Activated CD4-positive, alpha-beta memory T cell treated with anti-CD3 and anti-CD28 coated beads for 36 hours (primary cell): Measurements from ENCODE around the gene RPP38. TPM values are rescaled to one million over a fixed set of nuclear protein-coding genes. Genes with fewer than 3 reads are reported as not detected.
A peak's percentile ranks its signal among the peaks of the same experiment; 100 is the strongest.

Experiments
- CTCF ChIA-PET: fragments of 350-600 bp; sonication (Branson Sonifier 250); formaldehyde crosslinking; loops from one replicate; lab custom pipeline; 2021; ENCODE audit warnings: antibody characterized with exemption, inconsistent platforms; lab: Charles Lee
- POLR2A ChIA-PET: fragments of 350-600 bp; sonication (Branson Sonifier 250); formaldehyde crosslinking; loops from one replicate; lab custom pipeline; 2021; ENCODE audit warnings: antibody characterized with exemption; lab: Charles Lee
- DNase-seq: peaks from one replicate; pipeline ENCODE4 v3.0.0-alpha.2; 2020
- H3K27ac Mint-ChIP-seq: one replicate; pipeline ENCODE4 v1.8.0; 2021; ENCODE audit warnings: mixed read lengths
- H3K27me3 Mint-ChIP-seq: one replicate; pipeline ENCODE4 v1.8.0; 2021; ENCODE audit warnings: mixed read lengths
- H3K36me3 Mint-ChIP-seq: one replicate; pipeline ENCODE4 v1.8.0; 2021; ENCODE audit warnings: mixed read lengths
- H3K4me1 Mint-ChIP-seq: one replicate; pipeline ENCODE4 v1.8.0; 2021; ENCODE audit warnings: low read depth, mixed read lengths
- H3K4me3 Mint-ChIP-seq: one replicate; pipeline ENCODE4 v1.8.0; 2021; ENCODE audit warnings: mild to moderate bottlenecking, mixed read lengths
- H3K9me3 Mint-ChIP-seq: one replicate; pipeline ENCODE4 v1.8.0; 2021; ENCODE audit warnings: mixed read lengths
- intact Hi-C: fragments of 100-400 bp; cut with micrococcal nuclease; formaldehyde crosslinking; loops from one replicate; pipeline ENCODE4 v1.15.1; 2023
- total RNA-seq, 2 experiments: library from RNA; stranded (reverse); gene quantifications; one replicate each; pipeline ENCODE4 v1.2.3, GENCODE V29; 2021

The RPP38 gene
- total RNA-seq, 2 experiments from 2014 or later: 18.3 to 19.2 TPM

DNA sequence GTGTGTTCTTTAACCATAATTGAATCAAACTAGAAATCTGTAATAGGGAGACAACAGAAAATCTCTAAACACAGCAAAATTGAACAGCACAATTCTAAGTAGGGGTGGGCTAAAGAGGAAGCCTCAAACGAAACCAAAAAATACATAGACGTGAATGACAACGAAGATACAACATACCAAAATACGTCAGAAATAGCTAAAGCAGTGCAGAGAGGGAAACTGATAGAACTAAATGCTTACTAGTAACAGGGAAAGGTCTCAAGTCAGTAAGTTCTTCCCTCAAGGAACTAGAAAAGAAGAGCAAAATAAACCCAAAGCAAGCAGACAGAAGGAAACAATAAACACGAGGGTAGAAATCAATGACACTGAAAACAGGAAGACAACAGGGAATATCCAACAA, 19.1 kb downstream of the RPP38 start:
- H3K9me3 Mint-ChIP-seq: no peaks in the 10 kb centered on the region
- H3K4me3 Mint-ChIP-seq: no peak overlapping the region
- peaks cover 6% of the 10 kb centered on the region for H3K4me1 Mint-ChIP-seq
- POLR2A ChIA-PET: no interaction called here
- peaks cover 33% of the 10 kb centered on the region for H3K36me3 Mint-ChIP-seq
- intact Hi-C loops: no loop called here
- H3K27ac Mint-ChIP-seq: no peak overlapping the region
- H3K27me3 Mint-ChIP-seq: no peaks in the 10 kb centered on the region
- CTCF ChIA-PET: interaction anchor here (1.0 kb wide), 1 partner anchor 579 kb away, joined by 5 read pairs; no protein-coding TSS in a partner anchor
- DNase-seq: no peak

DNA sequence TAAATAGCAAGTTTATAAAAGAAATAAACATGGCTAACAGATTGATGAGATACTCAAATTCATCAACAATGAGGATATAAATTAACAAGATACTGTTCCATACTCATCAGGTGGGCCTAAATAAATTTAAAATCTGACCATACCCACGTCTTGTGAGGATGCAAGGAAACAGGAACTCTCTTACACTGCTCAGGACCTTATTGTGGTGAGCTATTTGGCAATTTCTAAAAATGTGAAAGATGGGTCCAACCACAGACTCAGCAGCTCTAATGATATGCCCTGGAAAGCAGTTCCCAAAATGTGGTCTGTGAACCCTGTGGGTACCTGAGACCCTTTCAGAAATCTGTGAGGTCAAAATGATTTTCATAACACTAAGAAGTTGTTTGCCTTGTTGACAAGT, 21.5 kb downstream of the RPP38 start:
- CTCF ChIA-PET: no interaction called here
- intact Hi-C loops: no loop called here
- H3K4me3 Mint-ChIP-seq: no peak overlapping the region

DNA sequence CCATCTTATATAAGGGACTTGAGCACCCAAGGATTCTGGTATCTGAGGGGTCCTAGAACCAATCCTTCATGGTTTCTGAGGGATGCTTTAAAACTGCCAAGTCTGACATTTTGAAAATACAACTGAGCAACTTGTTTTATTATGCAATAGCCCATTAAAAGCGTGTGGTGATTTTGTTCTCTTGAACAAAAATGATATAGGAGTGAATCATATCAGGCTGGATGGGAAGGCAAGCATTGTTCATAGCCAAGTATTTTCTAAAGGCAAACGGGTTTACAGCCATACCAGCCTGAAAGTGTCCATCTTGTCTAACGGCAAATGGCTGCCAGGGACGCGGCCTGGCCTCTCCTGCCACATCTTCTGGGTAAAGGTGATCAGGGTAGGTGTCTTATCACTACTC, 23.4 kb downstream of the RPP38 start:
- no peak overlapping the region for H3K27ac Mint-ChIP-seq
- CTCF ChIA-PET: interaction anchor here (5.1 kb wide), 1 partner anchor 14 kb away, joined by 23 read pairs; no protein-coding TSS in a partner anchor
- H3K27me3 Mint-ChIP-seq: no peaks in the 10 kb centered on the region
- H3K36me3 Mint-ChIP-seq: peaks cover 33% of the 10 kb centered on the region
- POLR2A ChIA-PET: no interaction called here
- intact Hi-C loops: loop anchor here (10.0 kb wide), 1 partner anchor 254 kb away; the partner anchor contains the start of gene FAM171A1
- DNase-seq: no peak
- peaks cover 32% of the 10 kb centered on the region for H3K4me1 Mint-ChIP-seq
- no peaks in the 10 kb centered on the region for H3K9me3 Mint-ChIP-seq
- no peak overlapping the region for H3K4me3 Mint-ChIP-seq

More for the DNA sequence above, 21.5 kb downstream of the RPP38 start:
- H3K36me3 Mint-ChIP-seq: peaks cover 29% of the 10 kb centered on the region
- no peak overlapping the region for H3K27ac Mint-ChIP-seq
- no peak for DNase-seq
- no peaks in the 10 kb centered on the region for H3K27me3 Mint-ChIP-seq
- H3K9me3 Mint-ChIP-seq: no peaks in the 10 kb centered on the region
- POLR2A ChIA-PET: no interaction called here
- H3K4me1 Mint-ChIP-seq: peaks cover 18% of the 10 kb centered on the region

DNA sequence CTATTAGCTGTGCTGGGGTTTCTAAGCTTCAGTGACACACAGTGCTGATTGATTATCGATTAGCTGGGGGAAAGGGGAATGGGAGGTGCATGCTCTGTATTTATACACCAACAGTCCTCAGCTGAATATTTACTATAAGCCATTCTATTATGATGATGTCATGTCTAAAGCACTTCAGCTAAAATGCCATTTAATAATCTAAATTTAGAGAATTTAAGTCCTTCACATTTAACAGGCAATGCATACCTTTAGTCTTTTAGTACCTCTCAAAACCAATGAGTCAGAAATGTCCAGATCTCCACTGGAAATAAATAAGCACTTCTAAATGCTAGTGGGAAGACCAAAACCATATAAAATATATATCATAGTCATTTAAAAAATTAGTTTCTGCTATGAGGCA, 24.6 kb downstream of the RPP38 start:
- intact Hi-C loops: loop anchor here (10.0 kb wide), 1 partner anchor 253 kb away; the partner anchor contains the start of gene FAM171A1
- Mint-ChIP-seq H3K9me3 (no peaks in the 10 kb centered on the region), H3K36me3 (peaks cover 40% of the 10 kb centered on the region), H3K27me3 (no peaks in the 10 kb centered on the region), H3K27ac (no peak overlapping the region), H3K4me3 (no peak overlapping the region), H3K4me1 (peaks cover 32% of the 10 kb centered on the region)
- CTCF ChIA-PET: interaction anchor here (1.1 to 5.1 kb wide), 3 partner anchors 8 to 21 kb away, joined by 5 to 23 read pairs (median 7); no protein-coding TSS in a partner anchor
- POLR2A ChIA-PET: interaction anchor here (0.8 to 3.1 kb wide), 3 partner anchors 21 to 46 kb away, joined by 3 to 30 read pairs (median 10); partner anchors contain the start of genes NMT2 and RPP38
- no peak for DNase-seq

DNA sequence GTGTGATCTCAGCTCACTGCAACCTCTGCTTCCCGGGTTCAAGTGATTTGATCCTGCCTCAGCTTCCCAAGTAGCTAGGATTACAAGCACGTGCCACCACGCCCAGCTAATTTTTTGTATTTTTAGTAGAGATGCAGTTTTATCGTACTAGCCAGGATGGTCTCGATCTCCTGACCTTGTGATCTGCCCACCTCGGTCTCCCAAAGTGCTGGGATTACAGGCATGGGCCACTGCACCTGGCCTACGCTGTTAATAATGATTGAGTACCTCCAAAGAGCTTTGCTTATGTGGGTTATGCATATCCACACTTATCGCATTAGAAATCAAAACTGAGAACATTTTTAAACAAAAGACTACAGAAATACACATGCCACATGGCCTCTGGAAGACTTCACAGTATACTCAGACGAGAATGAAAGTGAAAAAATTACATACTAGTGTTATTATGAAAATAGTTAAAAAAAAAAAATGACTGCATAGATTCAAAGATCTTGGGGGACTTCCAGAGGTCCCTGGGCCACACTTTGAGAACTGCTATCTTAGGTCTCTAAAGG, 25.4 kb downstream of the RPP38 start:
- Mint-ChIP-seq H3K27me3 (no peaks in the 10 kb centered on the region), H3K36me3 (peaks cover 41% of the 10 kb centered on the region), H3K27ac (peak overlapping the region; percentile 92), H3K9me3 (no peaks in the 10 kb centered on the region), H3K4me1 (peaks cover 32% of the 10 kb centered on the region), H3K4me3 (peak overlapping the region; percentile 53)
- CTCF ChIA-PET: interaction anchor here (1.1 to 5.1 kb wide), 7 partner anchors 9 to 47 kb away, joined by 3 to 23 read pairs (median 5); partner anchors contain the start of gene NMT2
- intact Hi-C loops: loop anchor here (1.0 to 10.0 kb wide), 6 partner anchors 19 to 252 kb away; partner anchors contain the start of genes FAM171A1, MEIG1 and RPP38
- POLR2A ChIA-PET: interaction anchor here (0.8 to 3.1 kb wide), 5 partner anchors 15 to 45 kb away, joined by 3 to 30 read pairs (median 9); partner anchors contain the start of genes NMT2 and RPP38
- peak; percentile 45 for DNase-seq

DNA sequence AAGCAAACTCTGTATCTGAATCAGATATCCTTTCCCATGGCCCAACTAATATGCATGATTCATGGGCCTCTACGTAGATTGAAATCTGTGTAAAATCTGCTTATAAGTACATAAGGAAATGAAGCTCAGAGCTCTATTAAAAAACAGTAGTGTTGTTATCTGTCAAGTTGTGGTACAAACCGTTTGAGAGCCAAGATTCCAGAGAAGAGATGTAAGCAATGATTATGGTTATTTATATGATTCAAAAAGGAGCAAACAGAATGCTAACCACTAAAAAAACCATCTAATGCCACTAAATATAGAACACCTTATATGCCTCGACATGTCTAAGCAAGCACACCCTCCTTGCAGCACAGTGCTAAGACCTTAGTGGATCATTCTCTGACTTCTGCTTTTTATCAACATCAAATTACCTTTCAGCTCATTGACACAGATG, 26.6 kb downstream of the RPP38 start:
- Mint-ChIP-seq H3K9me3 (no peaks in the 10 kb centered on the region), H3K36me3 (peaks cover 45% of the 10 kb centered on the region), H3K4me3 (peak overlapping the region; percentile 27), H3K27me3 (no peaks in the 10 kb centered on the region), H3K27ac (peak overlapping the region; percentile 90), H3K4me1 (peaks cover 32% of the 10 kb centered on the region)
- CTCF ChIA-PET: interaction anchor here (1.1 to 5.1 kb wide), 7 partner anchors 14 to 286 kb away, joined by 3 to 23 read pairs (median 4); partner anchors contain the start of genes CDNF, HSPA14, MSANTD7 and NMT2
- no peak for DNase-seq
- POLR2A ChIA-PET: interaction anchor here (0.7 to 3.1 kb wide), 7 partner anchors 14 to 1905 kb away, joined by 3 to 30 read pairs (median 9); partner anchors contain the start of genes MEIG1, NMT2 and RPP38
- intact Hi-C loops: loop anchor here (1.0 to 10.0 kb wide), 6 partner anchors 18 to 251 kb away; partner anchors contain the start of genes FAM171A1, MEIG1 and RPP38

DNA sequence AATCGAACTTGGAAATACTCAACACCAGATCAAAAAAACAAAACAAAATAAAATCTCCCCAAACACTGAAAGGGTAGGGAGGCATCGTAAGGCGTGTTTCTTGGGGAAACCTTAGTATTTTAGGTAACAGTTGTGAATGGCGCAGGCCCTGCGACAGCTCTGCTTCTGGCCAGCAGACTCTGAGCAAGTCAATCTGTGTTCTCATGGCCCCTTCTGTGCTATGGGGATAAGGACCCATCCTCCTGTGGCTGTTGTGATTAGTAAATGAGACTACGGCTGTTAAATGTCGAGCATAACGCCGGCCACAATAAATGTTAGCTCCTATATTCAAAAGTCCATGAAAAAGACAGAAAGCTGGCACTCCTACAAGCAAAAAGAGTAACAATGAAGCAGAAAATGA, 27.0 kb downstream of the RPP38 start:
- peak overlapping the region; percentile 27 for H3K4me3 Mint-ChIP-seq
- CTCF ChIA-PET: interaction anchor here (1.1 to 5.1 kb wide), 7 partner anchors 14 to 286 kb away, joined by 3 to 23 read pairs (median 4); partner anchors contain the start of genes CDNF, HSPA14, MSANTD7 and NMT2
- H3K9me3 Mint-ChIP-seq: no peaks in the 10 kb centered on the region
- H3K36me3 Mint-ChIP-seq: peaks cover 40% of the 10 kb centered on the region
- H3K27me3 Mint-ChIP-seq: no peaks in the 10 kb centered on the region
- peak overlapping the region; percentile 90 for H3K27ac Mint-ChIP-seq
- DNase-seq: no peak
- peaks cover 33% of the 10 kb centered on the region for H3K4me1 Mint-ChIP-seq
- intact Hi-C loops: loop anchor here (10.0 kb wide), 1 partner anchor 251 kb away; the partner anchor contains the start of gene FAM171A1
- POLR2A ChIA-PET: interaction anchor here (0.7 to 3.1 kb wide), 6 partner anchors 13 to 1905 kb away, joined by 3 to 30 read pairs (median 10); partner anchors contain the start of genes MEIG1, NMT2 and RPP38

DNA sequence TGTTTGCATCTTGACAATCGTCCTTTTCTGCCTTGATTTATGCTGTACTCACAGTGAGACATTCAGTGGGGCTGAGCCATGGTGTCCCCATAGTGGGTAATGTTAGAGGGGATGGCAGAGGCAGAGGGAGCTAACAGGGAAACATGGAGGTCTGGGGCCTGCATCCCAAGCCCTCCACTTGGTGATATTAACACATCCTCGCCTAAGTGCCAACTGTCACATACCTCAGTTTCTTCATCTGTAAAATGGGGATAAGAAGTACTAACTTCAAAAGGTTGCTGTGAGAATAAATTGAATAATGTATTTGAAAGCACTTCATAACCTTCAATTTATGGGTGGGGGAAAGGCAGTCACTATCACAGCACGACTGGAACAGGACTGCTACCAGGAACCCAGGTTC, 27.8 kb downstream of the RPP38 start:
- Mint-ChIP-seq H3K27ac (no peak overlapping the region), H3K4me3 (no peak overlapping the region), H3K4me1 (peaks cover 36% of the 10 kb centered on the region), H3K27me3 (no peaks in the 10 kb centered on the region), H3K9me3 (no peaks in the 10 kb centered on the region), H3K36me3 (peaks cover 34% of the 10 kb centered on the region)
- POLR2A ChIA-PET: no interaction called here
- CTCF ChIA-PET: interaction anchor here (1.6 to 5.1 kb wide), 2 partner anchors 17 to 19 kb away, joined by 4 to 23 read pairs; no protein-coding TSS in a partner anchor
- intact Hi-C loops: loop anchor here (10.0 kb wide), 1 partner anchor 250 kb away; the partner anchor contains the start of gene FAM171A1
- no peak for DNase-seq

DNA sequence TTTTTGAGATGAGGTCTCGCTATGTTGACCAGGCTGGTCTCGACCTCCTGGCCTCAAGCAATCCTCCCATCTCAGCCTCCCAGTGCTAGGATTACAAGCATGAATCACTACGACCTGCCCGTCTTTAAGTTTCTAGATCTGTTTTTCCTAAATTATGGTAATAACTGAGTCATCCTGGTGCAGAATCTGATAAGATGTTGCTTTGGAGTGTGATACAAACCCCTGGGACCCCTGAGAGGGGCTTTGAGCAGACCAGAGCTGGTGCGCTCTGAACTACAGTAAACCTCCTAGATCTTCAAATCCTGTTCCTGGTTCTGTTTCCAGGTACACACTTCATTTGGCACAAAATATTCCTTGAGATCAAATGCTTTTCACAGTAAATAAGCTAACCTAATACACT, 34.2 kb downstream of the RPP38 start:
- H3K9me3 Mint-ChIP-seq: no peaks in the 10 kb centered on the region
- ChIA-PET CTCF (interaction anchor here (2.0 kb wide), 1 partner anchor 26 kb away, joined by 5 read pairs; no protein-coding TSS in a partner anchor), POLR2A (interaction anchor here (0.6 to 0.8 kb wide), 2 partner anchors 16 to 28 kb away, joined by 3 read pairs; no protein-coding TSS in a partner anchor)

DNA sequence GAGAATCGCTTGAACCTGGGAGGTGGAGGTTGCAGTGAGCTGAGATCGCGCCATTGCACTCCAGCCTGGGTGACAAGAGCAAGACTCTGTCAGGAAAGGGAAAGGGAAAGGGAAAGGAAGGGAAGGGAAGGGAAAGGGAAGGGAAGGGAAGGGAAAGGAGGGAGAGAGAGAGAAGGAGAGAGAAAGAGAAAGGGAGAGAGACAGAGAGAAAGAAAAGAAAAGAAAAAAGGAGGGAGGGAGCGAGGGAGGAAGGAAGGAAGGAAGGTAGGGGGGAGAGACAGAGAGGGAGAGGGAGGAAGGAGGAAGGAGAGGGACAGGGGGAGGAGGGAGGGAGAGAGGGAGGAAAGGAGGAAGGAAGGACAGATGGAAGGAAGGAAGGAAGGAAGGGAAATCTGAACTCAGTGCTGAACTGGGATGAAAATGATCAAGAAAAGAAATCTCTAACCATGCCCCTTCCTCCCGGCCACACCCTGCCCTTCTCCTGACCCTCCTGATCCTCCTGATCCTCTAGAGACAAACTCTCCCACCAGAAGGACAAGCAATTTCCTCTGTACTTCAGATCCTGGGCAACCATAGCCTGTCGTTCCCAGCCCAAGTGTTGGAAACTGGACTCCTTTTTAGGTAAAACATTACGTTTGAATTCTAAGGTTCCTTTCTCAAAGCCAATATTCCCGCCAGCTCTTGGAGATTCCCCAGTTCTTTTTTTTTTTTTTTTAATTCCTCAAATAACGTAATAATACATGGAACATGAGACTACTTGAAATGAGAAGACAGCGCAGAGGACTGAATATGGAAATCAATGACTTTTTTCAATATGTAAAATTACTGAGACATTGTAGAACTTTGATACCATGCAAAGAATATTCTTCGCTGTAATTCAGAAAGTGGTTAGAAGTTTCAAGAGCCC, 39.2 kb downstream of the RPP38 start:
- intact Hi-C loops: no loop called here
- Mint-ChIP-seq H3K36me3 (peaks cover 33% of the 10 kb centered on the region), H3K27me3 (no peaks in the 10 kb centered on the region), H3K27ac (no peak overlapping the region), H3K9me3 (no peaks in the 10 kb centered on the region), H3K4me3 (no peak overlapping the region), H3K4me1 (peaks cover 10% of the 10 kb centered on the region)
- ChIA-PET CTCF (interaction anchor here (0.9 kb wide), 1 partner anchor 30 kb away, joined by 3 read pairs; no protein-coding TSS in a partner anchor), POLR2A (interaction anchor here (1.6 kb wide), 1 partner anchor 13 kb away, joined by 9 read pairs; no protein-coding TSS in a partner anchor)
- no peak for DNase-seq

More for the DNA sequence above, 34.2 kb downstream of the RPP38 start:
- peaks cover 4% of the 10 kb centered on the region for H3K4me1 Mint-ChIP-seq
- no peak overlapping the region for H3K4me3 Mint-ChIP-seq
- no peaks in the 10 kb centered on the region for H3K27me3 Mint-ChIP-seq
- H3K27ac Mint-ChIP-seq: no peak overlapping the region
- peaks cover 40% of the 10 kb centered on the region for H3K36me3 Mint-ChIP-seq
- no peak for DNase-seq
- intact Hi-C loops: no loop called here

DNA sequence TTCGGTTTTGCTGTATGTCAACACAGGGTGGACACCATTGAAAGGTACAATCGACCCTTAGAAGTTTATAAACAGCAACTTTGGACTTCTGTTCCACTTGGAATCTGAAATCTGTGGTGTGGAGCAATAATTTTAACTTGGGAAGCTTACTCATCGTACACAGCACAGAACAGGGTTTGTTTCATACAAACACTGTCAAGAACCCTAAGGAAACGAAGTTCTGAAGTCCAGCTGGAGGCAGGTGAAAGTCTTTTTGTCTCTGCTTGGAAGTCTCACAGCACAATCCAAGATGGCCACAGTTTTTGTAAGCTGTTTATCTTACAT, 39.8 kb downstream of the RPP38 start:
- Mint-ChIP-seq H3K36me3 (peaks cover 31% of the 10 kb centered on the region), H3K4me1 (peaks cover 17% of the 10 kb centered on the region), H3K9me3 (no peaks in the 10 kb centered on the region), H3K27ac (no peak overlapping the region), H3K4me3 (no peak overlapping the region), H3K27me3 (no peaks in the 10 kb centered on the region)
- POLR2A ChIA-PET: interaction anchor here (1.6 kb wide), 1 partner anchor 14 kb away, joined by 9 read pairs; no protein-coding TSS in a partner anchor
- DNase-seq: no peak
- CTCF ChIA-PET: interaction anchor here (0.9 kb wide), 1 partner anchor 30 kb away, joined by 3 read pairs; no protein-coding TSS in a partner anchor
- intact Hi-C loops: no loop called here
